ENCODE data around the gene SLC2A11.

Gene SLC2A11

GRCh38 chr22:23823331-23823791, 34.3 kb upstream of the SLC2A11 start:
- Histone ChIP-seq H3K9me3 (ENCODE audit: insufficient read depth, low read depth, low read length) (peaks cover 3% of the 10 kb centered on the region), H4K12ac (ENCODE audit: low read depth, low read length) (no peak overlapping the region), H4K8ac (ENCODE audit: low read depth, low read length) (no peak overlapping the region), H3K27ac (ENCODE audit: low read depth, low read length) (no peak overlapping the region), H3K4me2 (ENCODE audit: low read length) (no peak overlapping the region), H3K4me3 (ENCODE audit: low read depth, low read length) (no peak overlapping the region), H3K4me1 (ENCODE audit: control insufficient read depth in 1 of 2, insufficient read depth in 2 of 2, low read length in 2 of 2) (peaks cover 14% of the 10 kb centered on the region in 2 experiments), H3K23ac (ENCODE audit: low read length) (no peak overlapping the region), H2AFZ (ENCODE audit: insufficient read depth, low read length, poor library complexity) (no peak overlapping the region), H2BK5ac (ENCODE audit: low read depth, low read length, poor library complexity) (no peak overlapping the region), H3K14ac (ENCODE audit: low read length) (no peak overlapping the region), H2AK5ac (ENCODE audit: low read length) (no peak overlapping the region), H3K79me1 (ENCODE audit: low read length) (peaks cover 13% of the 10 kb centered on the region), H3K18ac (ENCODE audit: low read length) (no peak overlapping the region), H2BK12ac (ENCODE audit: low read length) (no peak overlapping the region), H4K91ac (ENCODE audit: low read depth, low read length) (no peak overlapping the region), H3K4ac (ENCODE audit: low read depth, low read length) (no peak overlapping the region), H3K36me3 (ENCODE audit: control insufficient read depth in 1 of 2, insufficient read depth in 2 of 2, low read length in 2 of 2) (peaks cover 73 to 76% of the 10 kb centered on the region in 2 experiments), H3K27me3 (ENCODE audit: insufficient read depth, low read length) (no peaks in the 10 kb centered on the region), H2BK120ac (ENCODE audit: insufficient read depth, low read length, poor library complexity) (no peak overlapping the region), H3K9ac (ENCODE audit: low read length) (no peak overlapping the region), H3K79me2 (ENCODE audit: control insufficient read depth, insufficient read depth, low read length, poor library complexity) (no peaks in the 10 kb centered on the region)
- peak; percentile 93 to 95 for DNase-seq
- no CpG with 5 or more reads among the region's 14 CpGs for WGBS (ENCODE audit: extremely low coverage, insufficient coverage, insufficient read length)

DNA sequence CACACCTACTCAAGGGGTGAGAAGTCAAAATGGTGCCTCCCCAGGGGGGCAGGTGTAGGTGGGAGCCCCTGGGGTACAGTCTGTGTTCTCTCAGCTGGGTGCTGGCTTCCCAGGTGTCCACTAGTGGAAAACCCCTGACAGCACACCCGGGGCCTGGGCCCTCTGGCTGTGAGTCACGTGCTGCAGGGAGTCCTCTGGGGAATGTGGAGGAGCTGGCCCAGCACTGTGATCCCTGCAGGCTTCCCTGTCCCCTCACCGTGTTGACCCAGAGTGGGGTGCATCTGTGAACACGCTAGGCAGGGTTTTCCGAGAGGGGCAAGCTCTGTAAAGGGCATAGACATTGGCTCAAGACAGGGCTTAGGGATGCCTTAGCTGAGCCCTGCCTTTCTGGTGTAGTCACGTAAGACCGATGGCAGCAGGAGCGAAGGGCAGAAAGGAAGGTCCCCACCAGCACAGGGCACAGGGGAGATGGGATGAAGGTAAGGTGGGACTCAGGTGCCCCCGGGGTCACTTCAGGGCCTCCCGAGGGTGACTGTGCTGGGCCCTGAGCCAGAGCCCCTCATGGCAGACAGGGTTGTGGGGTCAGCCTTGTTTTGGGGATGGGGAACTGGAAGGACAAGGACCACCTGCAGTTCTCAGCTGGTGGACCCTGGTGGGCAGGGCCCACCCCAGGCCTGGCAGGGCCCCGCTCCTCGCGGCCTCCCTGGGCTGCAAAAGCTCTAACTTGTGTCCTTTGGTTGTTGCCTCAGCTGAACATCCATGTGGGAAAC, 33.0 kb upstream of the SLC2A11 start:
- Histone ChIP-seq H3K36me3 (ENCODE audit: control insufficient read depth in 1 of 2, insufficient read depth in 2 of 2, low read length in 2 of 2) (peaks cover 79 to 82% of the 10 kb centered on the region in 2 experiments), H3K9ac (ENCODE audit: low read length) (no peak overlapping the region), H3K79me1 (ENCODE audit: low read length) (peaks cover 13% of the 10 kb centered on the region), H2AK5ac (ENCODE audit: low read length) (no peak overlapping the region), H3K4me1 (ENCODE audit: control insufficient read depth in 1 of 2, insufficient read depth in 2 of 2, low read length in 2 of 2) (peaks cover 14% of the 10 kb centered on the region in 2 experiments), H3K27me3 (ENCODE audit: insufficient read depth, low read length) (no peaks in the 10 kb centered on the region), H3K18ac (ENCODE audit: low read length) (no peak overlapping the region), H3K4ac (ENCODE audit: low read depth, low read length) (no peak overlapping the region), H3K79me2 (ENCODE audit: control insufficient read depth, insufficient read depth, low read length, poor library complexity) (no peaks in the 10 kb centered on the region), H3K27ac (ENCODE audit: low read depth, low read length) (no peak overlapping the region), H2BK5ac (ENCODE audit: low read depth, low read length, poor library complexity) (no peak overlapping the region), H3K4me3 (ENCODE audit: low read depth, low read length) (no peak overlapping the region), H3K14ac (ENCODE audit: low read length) (no peak overlapping the region), H4K91ac (ENCODE audit: low read depth, low read length) (peak overlapping the region; percentile 37), H3K4me2 (ENCODE audit: low read length) (no peak overlapping the region), H2BK120ac (ENCODE audit: insufficient read depth, low read length, poor library complexity) (no peak overlapping the region), H2BK12ac (ENCODE audit: low read length) (no peak overlapping the region), H3K9me3 (ENCODE audit: insufficient read depth, low read depth, low read length) (peaks cover 6% of the 10 kb centered on the region), H4K12ac (ENCODE audit: low read depth, low read length) (no peak overlapping the region), H4K8ac (ENCODE audit: low read depth, low read length) (no peak overlapping the region), H2AFZ (ENCODE audit: insufficient read depth, low read length, poor library complexity) (no peak overlapping the region), H3K23ac (ENCODE audit: low read length) (no peak overlapping the region)
- peak; percentile 41 to 58 for DNase-seq
- no CpG with 5 or more reads among the region's 13 CpGs for WGBS (ENCODE audit: extremely low coverage, insufficient coverage, insufficient read length)

DNA sequence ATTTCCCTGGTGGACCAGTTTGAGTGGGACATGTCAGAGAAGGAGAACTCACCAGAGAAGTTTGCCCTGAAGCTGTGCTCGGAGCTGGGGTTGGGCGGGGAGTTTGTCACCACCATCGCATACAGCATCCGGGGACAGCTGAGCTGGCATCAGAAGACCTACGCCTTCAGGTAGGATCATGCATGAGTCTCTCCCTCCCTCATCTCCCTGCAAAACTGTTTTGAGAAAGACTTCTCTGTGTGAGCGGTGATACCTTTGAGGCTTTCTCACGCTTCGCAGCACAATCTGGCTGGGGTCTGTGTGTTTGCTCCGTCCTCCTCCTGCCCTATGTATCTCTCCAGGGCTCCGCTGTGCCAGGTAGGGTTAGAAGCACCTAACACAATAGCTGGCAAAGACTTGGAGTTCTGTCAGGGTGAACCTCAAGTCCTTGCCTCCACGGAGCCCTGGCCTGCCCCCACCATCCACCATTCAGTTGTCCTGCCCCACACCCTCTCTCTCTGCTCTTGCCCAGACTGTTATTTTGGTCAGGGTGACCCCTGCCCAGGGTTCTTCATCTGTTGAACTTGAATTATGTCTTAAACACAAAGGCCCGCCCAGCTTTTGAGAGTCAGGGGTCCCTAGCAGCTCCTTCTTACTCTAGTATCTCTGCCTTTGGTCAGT, 32.3 kb upstream of the SLC2A11 start:
- Histone ChIP-seq H3K23ac (ENCODE audit: low read length) (no peak overlapping the region), H3K79me1 (ENCODE audit: low read length) (peaks cover 13% of the 10 kb centered on the region), H3K4me3 (ENCODE audit: low read depth, low read length) (no peak overlapping the region), H3K27ac (ENCODE audit: low read depth, low read length) (no peak overlapping the region), H3K9ac (ENCODE audit: low read length) (no peak overlapping the region), H3K14ac (ENCODE audit: low read length) (peak overlapping the region; percentile 72), H3K36me3 (ENCODE audit: control insufficient read depth in 1 of 2, insufficient read depth in 2 of 2, low read length in 2 of 2) (peaks cover 75 to 81% of the 10 kb centered on the region in 2 experiments), H3K9me3 (ENCODE audit: insufficient read depth, low read depth, low read length) (peaks cover 6% of the 10 kb centered on the region), H2BK5ac (ENCODE audit: low read depth, low read length, poor library complexity) (peak overlapping the region; percentile 93), H2BK120ac (ENCODE audit: insufficient read depth, low read length, poor library complexity) (peak overlapping the region; percentile 55), H3K27me3 (ENCODE audit: insufficient read depth, low read length) (no peaks in the 10 kb centered on the region), H4K12ac (ENCODE audit: low read depth, low read length) (peak overlapping the region; percentile 64), H4K91ac (ENCODE audit: low read depth, low read length) (peak overlapping the region; percentile 89), H2AFZ (ENCODE audit: insufficient read depth, low read length, poor library complexity) (no peak overlapping the region), H2AK5ac (ENCODE audit: low read length) (no peak overlapping the region), H3K4ac (ENCODE audit: low read depth, low read length) (peak overlapping the region; percentile 61), H3K4me1 (ENCODE audit: control insufficient read depth in 1 of 2, insufficient read depth in 2 of 2, low read length in 2 of 2) (peaks cover 14% of the 10 kb centered on the region in 2 experiments), H2BK12ac (ENCODE audit: low read length) (peak overlapping the region; percentile 71), H3K79me2 (ENCODE audit: control insufficient read depth, insufficient read depth, low read length, poor library complexity) (no peaks in the 10 kb centered on the region), H3K18ac (ENCODE audit: low read length) (peak overlapping the region; percentile 64), H4K8ac (ENCODE audit: low read depth, low read length) (peak overlapping the region; percentile 68), H3K4me2 (ENCODE audit: low read length) (no peak overlapping the region)
- DNase-seq: peak; percentile 30 to 55
- no CpG with 5 or more reads among the region's 12 CpGs for WGBS (ENCODE audit: extremely low coverage, insufficient coverage, insufficient read length)

DNA sequence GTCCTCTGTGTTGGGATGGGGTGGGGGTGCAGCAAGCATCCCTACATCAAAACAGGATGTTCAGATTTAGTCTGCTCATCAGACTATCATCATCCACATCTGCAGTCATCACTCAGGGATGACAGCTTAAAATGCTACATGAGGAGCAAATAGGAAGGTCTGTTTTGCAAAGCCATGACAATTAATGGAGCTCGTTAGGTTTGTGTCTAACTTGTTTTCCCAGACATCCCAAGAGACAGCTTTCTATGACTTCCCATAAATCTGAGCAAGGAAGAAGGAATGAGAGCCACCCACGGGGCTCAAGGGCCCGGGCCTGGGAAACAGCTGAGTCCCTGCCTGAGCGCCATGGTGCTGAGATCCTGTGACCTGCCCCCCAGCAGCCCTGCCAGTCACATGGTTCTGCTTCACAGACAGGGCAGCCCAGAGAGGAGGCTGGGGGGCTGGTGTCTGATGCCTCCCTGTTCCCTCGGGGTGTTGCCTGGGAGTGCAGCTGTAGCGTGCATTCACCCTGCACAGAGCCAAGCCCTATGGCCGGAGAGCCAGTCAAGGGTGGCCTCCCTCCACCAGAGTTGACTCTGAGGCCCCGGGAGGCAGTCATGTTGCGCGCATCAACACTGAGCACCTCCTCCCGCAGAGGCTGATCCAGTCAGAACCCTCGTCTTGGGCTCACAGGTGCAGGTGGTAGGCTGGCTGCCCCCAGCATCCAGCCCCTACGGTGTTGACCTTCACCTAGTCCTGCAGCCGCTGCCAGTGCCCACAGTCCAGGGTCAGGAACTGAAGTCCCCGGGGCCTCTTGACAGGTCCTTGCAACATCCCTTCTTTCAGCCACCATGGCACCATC, 30.9 kb upstream of the SLC2A11 start:
- no peak overlapping the region for H3K9ac ChIP-seq (ENCODE audit: low read length)
- peaks cover 13% of the 10 kb centered on the region for H3K79me1 ChIP-seq (ENCODE audit: low read length)
- peak overlapping the region; percentile 60 for H3K18ac ChIP-seq (ENCODE audit: low read length)
- peaks cover 6% of the 10 kb centered on the region for H3K9me3 ChIP-seq (ENCODE audit: insufficient read depth, low read depth, low read length)
- H3K4me1 ChIP-seq (ENCODE audit: control insufficient read depth in 1 of 2, insufficient read depth in 2 of 2, low read length in 2 of 2): peaks cover 14% of the 10 kb centered on the region in 2 experiments
- H2BK5ac ChIP-seq (ENCODE audit: low read depth, low read length, poor library complexity): peak overlapping the region; percentile 12
- peak overlapping the region; percentile 34 for H3K4ac ChIP-seq (ENCODE audit: low read depth, low read length)
- peak overlapping the region; percentile 36 for H2BK120ac ChIP-seq (ENCODE audit: insufficient read depth, low read length, poor library complexity)
- no peaks in the 10 kb centered on the region for H3K79me2 ChIP-seq (ENCODE audit: control insufficient read depth, insufficient read depth, low read length, poor library complexity)
- no peaks in the 10 kb centered on the region for H3K27me3 ChIP-seq (ENCODE audit: insufficient read depth, low read length)
- H3K4me2 ChIP-seq (ENCODE audit: low read length): no peak overlapping the region
- peak overlapping the region; percentile 32 for H2AK5ac ChIP-seq (ENCODE audit: low read length)
- peaks cover 75 to 81% of the 10 kb centered on the region in 2 experiments for H3K36me3 ChIP-seq (ENCODE audit: control insufficient read depth in 1 of 2, insufficient read depth in 2 of 2, low read length in 2 of 2)
- no CpG with 5 or more reads among the region's 15 CpGs for WGBS (ENCODE audit: extremely low coverage, insufficient coverage, insufficient read length)
- DNase-seq: peak in 1 of 2 donors; percentile 45
- H2BK12ac ChIP-seq (ENCODE audit: low read length): peak overlapping the region; percentile 53
- no peak overlapping the region for H2AFZ ChIP-seq (ENCODE audit: insufficient read depth, low read length, poor library complexity)
- H4K91ac ChIP-seq (ENCODE audit: low read depth, low read length): peak overlapping the region; percentile 72
- no peak overlapping the region for H4K12ac ChIP-seq (ENCODE audit: low read depth, low read length)
- H4K8ac ChIP-seq (ENCODE audit: low read depth, low read length): peak overlapping the region; percentile 66
- H3K14ac ChIP-seq (ENCODE audit: low read length): peak overlapping the region; percentile 49
- no peak overlapping the region for H3K4me3 ChIP-seq (ENCODE audit: low read depth, low read length)
- peak overlapping the region; percentile 10 for H3K27ac ChIP-seq (ENCODE audit: low read depth, low read length)
- no peak overlapping the region for H3K23ac ChIP-seq (ENCODE audit: low read length)
